ENCODE results near the gene DENND1A.

- TF ChIP-seq BHLHE40 (IDR thresholded peaks at IDR 0.05; ENCODE audit: borderline replicate concordance): no peak
- TF ChIP-seq ARNT (IDR thresholded peaks at IDR 0.05): no peak
- no peak for TF ChIP-seq SP1 (IDR thresholded peaks at IDR 0.05)
- no peak for TF ChIP-seq CTBP1 (IDR thresholded peaks at IDR 0.05; ENCODE audit: borderline replicate concordance)
- TF ChIP-seq FOXM1 (IDR thresholded peaks at IDR 0.05; ENCODE audit: borderline replicate concordance): no peak
- no peak for TF ChIP-seq LEF1 (IDR thresholded peaks at IDR 0.05; ENCODE audit: borderline replicate concordance)
- TF ChIP-seq ELF4 (IDR thresholded peaks at IDR 0.05): no peak
- no peak for TF ChIP-seq PKNOX1 (IDR thresholded peaks at IDR 0.05)
- TF ChIP-seq FOXK2 (IDR thresholded peaks at IDR 0.05): no peak
Observed at GRCh38 chr9:123922911-123923310, 7.0 kb downstream of the DENND1A start.

All from HEK293T (cell line).